ENCODE data around the gene KIAA1328.

DNA sequence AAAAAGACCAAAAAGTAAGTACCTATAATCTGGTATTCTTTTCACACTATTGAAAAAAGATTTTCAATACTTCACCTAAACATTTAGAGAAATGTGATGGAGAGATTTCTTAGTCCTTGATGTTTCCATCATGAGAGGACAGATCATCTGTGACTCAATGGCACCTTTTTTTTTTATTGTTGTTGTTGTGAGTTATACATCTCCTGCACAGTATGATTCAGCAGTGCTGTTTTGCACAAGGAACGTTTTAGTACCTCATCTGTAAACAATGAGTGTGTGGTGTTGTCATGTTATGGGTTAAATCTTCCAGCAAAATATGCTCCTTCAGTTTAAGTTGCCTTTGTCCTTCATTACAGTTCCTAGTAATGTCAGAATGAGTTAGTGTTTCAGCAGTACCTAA lies 2.2 kb downstream of the KIAA1328 start:
- TF ChIP-seq CTCF (IDR thresholded peaks at IDR 0.05) (no peak), POLR2A (IDR thresholded peaks at IDR 0.05) (no peak)
